GM15510 (cell line): ENCODE measurements around the gene DDX10.

ENCODE experiments used
- POLR2A ChIP-seq: IDR thresholded peaks from 3 replicates; pipeline ENCODE4 v1.6.1; 2011; ENCODE audit warnings: borderline replicate concordance; ENCODE audit not compliant: insufficient read length; ENCODE audit errors: extremely low read depth

DDX10 gene

GRCh38 chr11:108959105-108959761 lies 294.4 kb downstream of the DDX10 start:
- TF ChIP-seq POLR2A, result no peak

- no peak for TF ChIP-seq POLR2A
Measured at GRCh38 chr11:108959874-108960273, 295.0 kb downstream of the DDX10 start.

GRCh38 chr11:108960501-108960900 lies 295.6 kb downstream of the DDX10 start:
- no peak for TF ChIP-seq POLR2A

- TF ChIP-seq POLR2A, result no peak
Measured at GRCh38 chr11:108961095-108961494, 296.2 kb downstream of the DDX10 start.

- TF ChIP-seq POLR2A, result no peak
Measured at GRCh38 chr11:108963118-108963517, 298.2 kb downstream of the DDX10 start.

- no peak for TF ChIP-seq POLR2A
Measured at GRCh38 chr11:108965306-108966001, 300.6 kb downstream of the DDX10 start.

GRCh38 chr11:108966206-108966605 lies 301.3 kb downstream of the DDX10 start:
- no peak for TF ChIP-seq POLR2A

GRCh38 chr11:108966978-108967377 lies 302.1 kb downstream of the DDX10 start:
- no peak for TF ChIP-seq POLR2A

GRCh38 chr11:108967571-108967970 lies 302.7 kb downstream of the DDX10 start:
- TF ChIP-seq POLR2A, result no peak

GRCh38 chr11:108970221-108970991 lies 305.5 kb downstream of the DDX10 start:
- TF ChIP-seq POLR2A, result no peak

- no peak for TF ChIP-seq POLR2A
Measured at GRCh38 chr11:108973402-108974162, 308.7 kb downstream of the DDX10 start.

- TF ChIP-seq POLR2A, result no peak
Measured at GRCh38 chr11:108975026-108975425, 310.2 kb downstream of the DDX10 start.

GRCh38 chr11:108975641-108976071 lies 310.8 kb downstream of the DDX10 start:
- no peak for TF ChIP-seq POLR2A

- no peak for TF ChIP-seq POLR2A
Measured at GRCh38 chr11:108983636-108984420, 319.0 kb downstream of the DDX10 start.

GRCh38 chr11:108984523-108984922 lies 319.7 kb downstream of the DDX10 start:
- TF ChIP-seq POLR2A, result no peak
